CD8-positive, alpha-beta memory T cell (primary cell): ENCODE data around the gene EPB41L3. TPM values are rescaled to one million over a fixed set of nuclear protein-coding genes. Genes with fewer than 3 reads are reported as not detected.

Source experiments
- CTCF ChIA-PET: fragments of 350-600 bp; sonication (Branson Sonifier 250); formaldehyde crosslinking; loops from one replicate; lab custom pipeline; 2021; ENCODE audit warnings: antibody characterized with exemption; lab: Charles Lee
- POLR2A ChIA-PET: fragments of 350-600 bp; sonication (Branson Sonifier 250); formaldehyde crosslinking; loops from one replicate; lab custom pipeline; 2021; ENCODE audit warnings: antibody characterized with exemption; lab: Charles Lee
- DNase-seq, 5 donors: peaks; one replicate each; pipeline versions ENCODE4 v3.0.0 to v3.0.0-alpha.2; 2020 to 2022; ENCODE audit warnings: mixed read lengths in 1 of 5
- H3K27ac ChIP-seq: one replicate; pipeline ENCODE4 v1.7.0; 2013; ENCODE audit warnings: low read depth, mild to moderate bottlenecking, low read length, moderate library complexity
- H3K27me3 ChIP-seq: 2 replicates; pipeline ENCODE4 v1.7.0; 2013; ENCODE audit warnings: low read length, mild to moderate bottlenecking; ENCODE audit not compliant: insufficient read depth, poor library complexity, severe bottlenecking
- H3K36me3 ChIP-seq: 2 replicates; pipeline ENCODE4 v1.7.0; 2013; ENCODE audit warnings: mild to moderate bottlenecking, low read length, moderate library complexity; ENCODE audit not compliant: insufficient read depth
- H3K4me1 ChIP-seq: 2 replicates; pipeline ENCODE4 v1.7.0; 2013; ENCODE audit warnings: mild to moderate bottlenecking, low read length, moderate library complexity; ENCODE audit not compliant: insufficient read depth
- H3K4me3 ChIP-seq: 2 replicates; pipeline ENCODE4 v1.7.0; 2013; ENCODE audit warnings: mild to moderate bottlenecking, low read length
- H3K9me3 ChIP-seq: 2 replicates; pipeline ENCODE4 v1.7.0; 2013; ENCODE audit warnings: mild to moderate bottlenecking, low read length
- H3K27ac Mint-ChIP-seq, 8 donors: one replicate each; pipeline ENCODE4 v1.8.0; 2020 to 2021; ENCODE audit warnings: mixed read lengths in 8 of 8, mild to moderate bottlenecking in 6 of 8, inconsistent platforms in 3 of 8, moderate library complexity in 3 of 8
- H3K27me3 Mint-ChIP-seq, 2 donors: one replicate each; pipeline ENCODE4 v1.8.0; 2020 to 2021; ENCODE audit warnings: mixed read lengths in 2 of 2, mild to moderate bottlenecking in 1 of 2, moderate library complexity in 1 of 2
- H3K36me3 Mint-ChIP-seq, 3 donors: one replicate each; pipeline ENCODE4 v1.8.0; 2020 to 2021; ENCODE audit warnings: mixed read lengths in 3 of 3, inconsistent platforms in 1 of 3, mild to moderate bottlenecking in 1 of 3
- H3K4me1 Mint-ChIP-seq, 3 donors: one replicate each; pipeline ENCODE4 v1.8.0; 2020 to 2021; ENCODE audit warnings: mixed read lengths in 3 of 3, inconsistent platforms in 1 of 3, mild to moderate bottlenecking in 1 of 3
- H3K4me3 Mint-ChIP-seq, 7 donors: one replicate each; pipeline ENCODE4 v1.8.0; 2020 to 2021; ENCODE audit warnings: mixed read lengths in 7 of 7, mild to moderate bottlenecking in 6 of 7, moderate library complexity in 4 of 7, inconsistent platforms in 2 of 7
- H3K9me3 Mint-ChIP-seq, 5 donors: one replicate each; pipeline ENCODE4 v1.8.0; 2020 to 2022; ENCODE audit warnings: mixed read lengths in 5 of 5, mild to moderate bottlenecking in 3 of 5, moderate library complexity in 2 of 5, inconsistent platforms in 1 of 5
- polyA plus RNA-seq: library from polyadenylated mRNA; unstranded; fragments of 300-500 nt; fragmentation: Illumina TruSeq; gene quantifications from one replicate; pipeline ENCODE4 v1.2.3, GENCODE V29; 2021
- total RNA-seq, 2 experiments: library from RNA; stranded (reverse); gene quantifications; one replicate each; pipeline ENCODE4 v1.2.3, GENCODE V29; 2021

The EPB41L3 gene
- total and polyA plus RNA-seq, 3 experiments from 2014 or later: 1.2 to 1.8 TPM; not detected in 1

DNA sequence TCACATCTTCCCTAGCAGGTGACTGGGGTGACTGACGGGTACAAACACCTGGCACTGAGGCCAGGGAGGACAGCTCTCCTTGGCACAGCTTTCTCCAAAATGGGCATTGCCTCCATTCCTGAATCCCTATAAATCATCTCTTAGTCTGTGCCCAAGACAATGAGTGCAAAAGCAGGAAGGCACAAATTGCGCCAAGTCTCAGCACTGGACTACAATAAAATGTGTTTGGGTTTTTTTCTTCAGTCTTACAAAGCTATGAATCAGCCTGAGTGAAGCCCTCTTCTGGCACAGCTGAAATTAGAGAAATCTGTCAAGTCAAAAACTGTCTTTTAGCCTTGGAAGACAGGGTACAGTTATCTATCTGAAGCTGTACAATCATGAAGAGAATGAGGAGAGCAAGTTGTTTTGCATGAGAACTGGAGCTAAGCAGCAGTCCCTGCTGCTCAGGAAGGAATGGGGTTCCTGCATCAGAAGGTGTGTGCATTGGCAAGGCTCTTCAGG, 90.8 kb downstream of the EPB41L3 start:
- no peaks in the 10 kb centered on the region for H3K4me1 ChIP-seq
- DNase-seq: no peak
- CTCF ChIA-PET: no interaction called here
- H3K27ac ChIP-seq: no peak overlapping the region
- H3K36me3 ChIP-seq: no peaks in the 10 kb centered on the region
- no peaks in the 10 kb centered on the region for H3K27me3 ChIP-seq
- Mint-ChIP-seq H3K36me3 (no peaks in the 10 kb centered on the region), H3K27me3 (peaks cover 1 to 7% of the 10 kb centered on the region in 2 donors), H3K9me3 (no peaks in the 10 kb centered on the region), H3K4me3 (no peak overlapping the region), H3K27ac (no peak overlapping the region), H3K4me1 (peaks cover 4 to 23% (median 12%) of the 10 kb centered on the region in 3 donors)
- no peak overlapping the region for H3K4me3 ChIP-seq
- POLR2A ChIA-PET: no interaction called here
- H3K9me3 ChIP-seq: no peaks in the 10 kb centered on the region

DNA sequence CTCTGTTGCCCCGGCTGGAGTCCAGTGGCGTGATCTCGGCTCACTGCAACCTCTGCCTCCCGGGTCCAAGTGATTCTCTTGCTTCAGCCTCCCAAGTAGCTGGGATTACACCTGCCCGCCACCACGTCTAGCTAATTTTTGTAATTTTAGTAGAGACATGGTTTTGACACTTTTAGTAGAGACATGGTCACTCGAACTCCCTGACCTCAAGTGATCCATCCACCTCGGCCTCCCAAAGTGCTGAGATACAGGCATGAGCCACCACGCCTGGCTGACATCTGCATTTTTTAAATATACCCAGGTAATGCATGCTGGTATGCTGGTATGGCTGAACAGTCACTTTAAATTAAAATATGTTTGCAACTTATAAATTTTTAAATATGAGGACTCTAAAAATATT, 91.9 kb downstream of the EPB41L3 start:
- ChIA-PET POLR2A (no interaction called here), CTCF (no interaction called here)
- no peaks in the 10 kb centered on the region for H3K27me3 ChIP-seq
- no peaks in the 10 kb centered on the region for H3K36me3 ChIP-seq
- no peak for DNase-seq
- Mint-ChIP-seq H3K9me3 (no peaks in the 10 kb centered on the region), H3K27me3 (peaks cover 1 to 9% of the 10 kb centered on the region in 2 donors), H3K36me3 (no peaks in the 10 kb centered on the region), H3K27ac (no peak overlapping the region), H3K4me1 (peaks cover 4 to 13% (median 4%) of the 10 kb centered on the region in 3 donors), H3K4me3 (no peak overlapping the region)
- no peak overlapping the region for H3K4me3 ChIP-seq
- no peaks in the 10 kb centered on the region for H3K4me1 ChIP-seq
- H3K9me3 ChIP-seq: no peaks in the 10 kb centered on the region
- H3K27ac ChIP-seq: no peak overlapping the region

GRCh38 chr18:5451150-5451549, 92.6 kb downstream of the EPB41L3 start:
- Histone ChIP-seq H3K27me3 (no peaks in the 10 kb centered on the region), H3K9me3 (no peaks in the 10 kb centered on the region), H3K36me3 (no peaks in the 10 kb centered on the region), H3K4me1 (no peaks in the 10 kb centered on the region), H3K4me3 (no peak overlapping the region), H3K27ac (no peak overlapping the region)
- CTCF ChIA-PET: no interaction called here
- no peak for DNase-seq
- no peak overlapping the region for H3K4me3 Mint-ChIP-seq
- H3K27ac Mint-ChIP-seq: no peak overlapping the region
- POLR2A ChIA-PET: no interaction called here
- H3K36me3 Mint-ChIP-seq: no peaks in the 10 kb centered on the region
- no peaks in the 10 kb centered on the region for H3K9me3 Mint-ChIP-seq
- peaks cover 1 to 9% of the 10 kb centered on the region in 2 donors for H3K27me3 Mint-ChIP-seq
- H3K4me1 Mint-ChIP-seq: peaks cover 3 to 9% (median 4%) of the 10 kb centered on the region in 3 donors

- Mint-ChIP-seq H3K27ac (no peak overlapping the region), H3K4me3 (no peak overlapping the region)
Measured at GRCh38 chr18:5449858-5450509, 93.8 kb downstream of the EPB41L3 start.

GRCh38 chr18:5447442-5447841, 96.4 kb downstream of the EPB41L3 start:
- no peaks in the 10 kb centered on the region for H3K4me1 ChIP-seq
- no peaks in the 10 kb centered on the region for H3K9me3 ChIP-seq
- Mint-ChIP-seq H3K27me3 (peaks cover 1 to 15% of the 10 kb centered on the region in 2 donors), H3K27ac (no peak overlapping the region), H3K9me3 (no peaks in the 10 kb centered on the region), H3K4me1 (no peaks in the 10 kb centered on the region), H3K4me3 (no peak overlapping the region), H3K36me3 (peaks cover 0 to 2% (median 0%) of the 10 kb centered on the region in 3 donors)
- H3K4me3 ChIP-seq: no peak overlapping the region
- H3K36me3 ChIP-seq: no peaks in the 10 kb centered on the region
- no peak for DNase-seq
- ChIA-PET POLR2A (interaction anchor here (0.6 kb wide), 1 partner anchor 164 kb away, joined by 5 read pairs; no protein-coding TSS in a partner anchor), CTCF (no interaction called here)
- H3K27ac ChIP-seq: no peak overlapping the region
- no peaks in the 10 kb centered on the region for H3K27me3 ChIP-seq

More at GRCh38 chr18:5449858-5450509, 93.8 kb downstream of the EPB41L3 start:
- H3K36me3 Mint-ChIP-seq: no peaks in the 10 kb centered on the region
- H3K27ac ChIP-seq: no peak overlapping the region
- H3K9me3 Mint-ChIP-seq: no peaks in the 10 kb centered on the region
- no peaks in the 10 kb centered on the region for H3K4me1 Mint-ChIP-seq
- no peak for DNase-seq
- no peak overlapping the region for H3K4me3 ChIP-seq
- H3K27me3 ChIP-seq: no peaks in the 10 kb centered on the region
- no peaks in the 10 kb centered on the region for H3K36me3 ChIP-seq
- CTCF ChIA-PET: no interaction called here
- POLR2A ChIA-PET: no interaction called here
- no peaks in the 10 kb centered on the region for H3K4me1 ChIP-seq
- H3K9me3 ChIP-seq: no peaks in the 10 kb centered on the region
- peaks cover 1 to 9% of the 10 kb centered on the region in 2 donors for H3K27me3 Mint-ChIP-seq

DNA sequence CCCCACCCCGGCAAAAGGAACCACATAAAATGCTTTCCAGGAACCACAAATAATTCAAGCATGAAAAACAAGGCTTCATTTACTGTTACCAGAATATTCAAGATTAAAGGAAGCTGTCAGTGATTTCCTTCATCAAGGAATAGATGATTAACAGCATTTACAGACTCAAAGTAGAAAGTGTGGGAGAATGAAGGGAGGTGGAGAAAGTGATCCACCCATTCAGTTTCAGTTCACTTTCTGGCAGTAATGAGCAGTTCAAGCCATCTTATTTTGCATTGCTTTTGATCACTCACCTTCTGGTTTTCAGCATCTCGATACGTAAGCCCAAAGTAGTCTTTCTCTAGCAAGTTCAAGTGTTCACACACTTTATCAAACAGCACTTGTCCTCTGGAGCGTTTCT, 99.0 kb downstream of the EPB41L3 start:
- H3K9me3 Mint-ChIP-seq: no peaks in the 10 kb centered on the region
- Histone ChIP-seq H3K4me3 (no peak overlapping the region), H3K9me3 (no peaks in the 10 kb centered on the region), H3K4me1 (no peaks in the 10 kb centered on the region), H3K27me3 (no peaks in the 10 kb centered on the region), H3K27ac (no peak overlapping the region), H3K36me3 (no peaks in the 10 kb centered on the region)
- H3K4me1 Mint-ChIP-seq: no peaks in the 10 kb centered on the region
- POLR2A ChIA-PET: no interaction called here
- H3K36me3 Mint-ChIP-seq: peaks cover 0 to 2% (median 0%) of the 10 kb centered on the region in 3 donors
- DNase-seq: no peak
- no peak overlapping the region for H3K4me3 Mint-ChIP-seq
- CTCF ChIA-PET: no interaction called here
- no peak overlapping the region for H3K27ac Mint-ChIP-seq
- H3K27me3 Mint-ChIP-seq: peaks cover 1 to 15% of the 10 kb centered on the region in 2 donors

- POLR2A ChIA-PET: no interaction called here
- no peaks in the 10 kb centered on the region for H3K9me3 ChIP-seq
- H3K36me3 ChIP-seq: no peaks in the 10 kb centered on the region
- H3K27ac ChIP-seq: no peak overlapping the region
- Mint-ChIP-seq H3K4me3 (no peak overlapping the region), H3K36me3 (peaks cover 0 to 2% (median 0%) of the 10 kb centered on the region in 3 donors), H3K9me3 (no peaks in the 10 kb centered on the region), H3K27ac (no peak overlapping the region), H3K27me3 (peaks cover 1 to 15% of the 10 kb centered on the region in 2 donors), H3K4me1 (no peaks in the 10 kb centered on the region)
- DNase-seq: no peak
- CTCF ChIA-PET: no interaction called here
- H3K4me1 ChIP-seq: no peaks in the 10 kb centered on the region
- no peaks in the 10 kb centered on the region for H3K27me3 ChIP-seq
- H3K4me3 ChIP-seq: no peak overlapping the region
Measured at GRCh38 chr18:5444269-5444668, 99.5 kb downstream of the EPB41L3 start.

- Histone ChIP-seq H3K27ac (no peak overlapping the region), H3K27me3 (no peaks in the 10 kb centered on the region), H3K36me3 (no peaks in the 10 kb centered on the region), H3K4me1 (no peaks in the 10 kb centered on the region), H3K4me3 (no peak overlapping the region), H3K9me3 (no peaks in the 10 kb centered on the region)
- Mint-ChIP-seq H3K36me3 (peaks cover 0 to 2% (median 0%) of the 10 kb centered on the region in 3 donors), H3K27me3 (peaks cover 0 to 6% of the 10 kb centered on the region in 2 donors), H3K27ac (no peak overlapping the region), H3K4me1 (no peaks in the 10 kb centered on the region), H3K9me3 (no peaks in the 10 kb centered on the region), H3K4me3 (no peak overlapping the region)
- CTCF ChIA-PET: no interaction called here
- POLR2A ChIA-PET: no interaction called here
- no peak for DNase-seq
Measured at GRCh38 chr18:5439986-5440696, 103.7 kb downstream of the EPB41L3 start.
